Sigmoid colon (tissue), 4 donors: ENCODE results near the gene MYT1.

Experiments used
- EP300 ChIP-seq, 4 donors: sonication (generic); formaldehyde crosslinking; IDR thresholded peaks; one replicate each; pipeline ENCODE4 v1.6.1; 2017; ENCODE audit warnings: antibody characterized with exemption in 4 of 4
- POLR2A ChIP-seq, 2 donors: fragments of 450-650 bp; IDR thresholded peaks; one replicate each; pipeline ENCODE4 v1.6.1; 2016; ENCODE audit warnings: antibody characterized with exemption in 2 of 2, mild to moderate bottlenecking in 2 of 2, moderate library complexity in 2 of 2
- POLR2AphosphoS5 ChIP-seq, 4 donors: sonication (generic); formaldehyde crosslinking; IDR thresholded peaks; one replicate each; pipeline ENCODE4 v1.6.1; 2017; ENCODE audit warnings: antibody characterized with exemption in 4 of 4
- TF ChIP-seq, protein P1 (sequence below), 4 experiments: fragments of 450-650 bp in 3 of 4; fragments of 200-600 bp in 1 of 4; IDR thresholded peaks; one replicate each; pipeline ENCODE4 v1.5.1; 2016 to 2019; ENCODE audit warnings: antibody characterized with exemption in 4 of 4, mild to moderate bottlenecking in 3 of 4, moderate library complexity in 2 of 4

DNA sequence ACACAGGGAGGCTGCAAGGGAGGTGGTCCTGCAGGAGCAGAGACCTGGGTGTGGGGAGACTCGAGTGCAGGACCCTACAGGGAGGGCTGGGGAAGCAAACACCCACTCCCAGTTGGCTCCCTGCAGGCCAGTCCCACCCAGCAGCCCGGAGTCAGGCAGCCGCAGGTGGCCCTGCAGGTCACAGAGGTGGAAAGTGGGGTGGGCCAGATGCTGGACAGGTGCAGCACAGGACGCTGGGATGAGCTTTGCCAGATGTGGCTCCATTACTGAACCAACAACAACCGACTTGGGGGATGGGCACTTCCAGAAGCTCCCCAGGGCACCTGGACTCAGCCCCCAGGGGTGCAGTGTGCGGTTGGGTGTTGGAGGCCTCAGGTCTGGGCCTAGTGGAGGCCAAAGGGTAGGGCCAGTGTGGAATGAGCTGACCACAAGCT lies 26.6 kb upstream of the MYT1 start:
- TF ChIP-seq POLR2A (IDR thresholded peaks at IDR 0.05) = no peak
- TF ChIP-seq, protein P1, sequence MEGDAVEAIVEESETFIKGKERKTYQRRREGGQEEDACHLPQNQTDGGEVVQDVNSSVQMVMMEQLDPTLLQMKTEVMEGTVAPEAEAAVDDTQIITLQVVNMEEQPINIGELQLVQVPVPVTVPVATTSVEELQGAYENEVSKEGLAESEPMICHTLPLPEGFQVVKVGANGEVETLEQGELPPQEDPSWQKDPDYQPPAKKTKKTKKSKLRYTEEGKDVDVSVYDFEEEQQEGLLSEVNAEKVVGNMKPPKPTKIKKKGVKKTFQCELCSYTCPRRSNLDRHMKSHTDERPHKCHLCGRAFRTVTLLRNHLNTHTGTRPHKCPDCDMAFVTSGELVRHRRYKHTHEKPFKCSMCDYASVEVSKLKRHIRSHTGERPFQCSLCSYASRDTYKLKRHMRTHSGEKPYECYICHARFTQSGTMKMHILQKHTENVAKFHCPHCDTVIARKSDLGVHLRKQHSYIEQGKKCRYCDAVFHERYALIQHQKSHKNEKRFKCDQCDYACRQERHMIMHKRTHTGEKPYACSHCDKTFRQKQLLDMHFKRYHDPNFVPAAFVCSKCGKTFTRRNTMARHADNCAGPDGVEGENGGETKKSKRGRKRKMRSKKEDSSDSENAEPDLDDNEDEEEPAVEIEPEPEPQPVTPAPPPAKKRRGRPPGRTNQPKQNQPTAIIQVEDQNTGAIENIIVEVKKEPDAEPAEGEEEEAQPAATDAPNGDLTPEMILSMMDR (IDR thresholded peaks at IDR 0.05) = no peak
- no peak for TF ChIP-seq EP300 (IDR thresholded peaks at IDR 0.05)
- no peak for TF ChIP-seq POLR2AphosphoS5 (IDR thresholded peaks at IDR 0.05)
